ENCODE data around the gene ALX3. TPM values are rescaled to one million over a fixed set of nuclear protein-coding genes. Genes with fewer than 3 reads are reported as not detected.
"Not testable (repeated sequence)": the region's sequence is repeated elsewhere in the genome, so short reads cannot be mapped to it uniquely, and the experiment has no call there.

ALX3 gene
- total RNA-seq, 1 experiment from 2014 or later = not detected

- no peak for DNase-seq (ENCODE audit: extremely low read depth, low read depth)
Measured at GRCh38 chr1:110049801-110050601, 20.5 kb downstream of the ALX3 start.

GRCh38 chr1:110048923-110049601 lies 21.4 kb downstream of the ALX3 start:
- no peak for DNase-seq (ENCODE audit: extremely low read depth, low read depth)

DNA sequence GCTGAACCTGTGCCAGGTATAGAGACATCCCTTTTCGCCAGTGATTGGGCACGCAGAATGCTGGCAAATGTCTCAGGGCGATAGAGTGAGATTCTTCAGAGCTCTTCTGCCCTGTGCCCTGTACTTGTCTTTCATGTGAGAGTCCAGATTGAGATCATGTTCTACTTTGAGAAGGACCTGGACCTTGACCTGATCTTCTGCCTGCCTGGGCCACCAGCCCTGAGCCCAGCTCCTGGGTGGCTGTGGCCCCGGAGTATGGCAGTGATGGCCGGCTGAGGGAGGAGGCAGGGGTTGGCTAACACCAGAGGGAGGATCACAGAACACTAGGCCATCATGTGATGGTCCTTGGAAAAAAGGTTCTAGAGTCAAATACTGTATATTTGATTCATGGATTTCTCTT lies 22.2 kb downstream of the ALX3 start:
- no peak for DNase-seq (ENCODE audit: extremely low read depth, low read depth)

DNA sequence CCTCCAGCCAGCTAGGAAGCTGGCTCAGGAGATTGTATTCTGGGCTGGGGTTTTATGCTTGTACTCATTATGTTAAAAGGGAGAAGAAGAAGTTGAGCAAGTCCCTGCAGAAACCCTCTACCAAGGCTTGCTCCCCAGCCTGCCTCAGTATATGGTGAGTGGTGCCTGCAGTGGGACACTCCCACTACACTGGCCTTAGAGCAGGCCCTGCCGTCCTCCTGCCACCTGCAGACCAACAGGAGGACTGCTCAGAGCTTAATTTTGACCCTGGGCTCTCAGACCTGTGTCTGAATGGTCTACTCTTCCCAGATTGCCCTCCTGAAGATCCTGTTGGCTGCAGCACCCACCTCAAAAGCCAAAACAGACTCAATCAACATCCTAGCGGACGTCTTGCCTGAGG lies 23.0 kb downstream of the ALX3 start:
- DNase-seq (ENCODE audit: extremely low read depth, low read depth) = no peak

GRCh38 chr1:110043016-110043415 lies 27.5 kb downstream of the ALX3 start:
- DNase-seq (ENCODE audit: extremely low read depth, low read depth) = no peak

DNA sequence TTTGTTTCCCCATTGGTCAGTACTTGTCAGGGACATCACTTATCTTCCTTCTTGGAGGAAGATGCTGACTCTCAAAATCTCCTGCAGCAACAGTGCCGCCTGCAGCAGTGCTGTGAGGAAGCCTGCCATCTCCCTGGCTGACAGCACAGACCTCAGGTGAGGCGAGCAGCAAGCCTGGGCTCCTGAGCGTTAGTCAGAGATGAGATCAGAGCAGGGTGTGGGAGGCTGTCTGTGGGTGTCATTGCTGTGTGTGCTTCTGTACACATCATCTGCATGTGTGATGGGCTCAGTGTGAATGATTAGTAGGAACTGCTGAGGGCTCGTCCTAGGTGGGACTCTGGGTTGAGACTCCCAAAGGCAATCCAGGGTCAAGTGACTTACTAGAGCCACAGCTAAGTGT lies 29.9 kb downstream of the ALX3 start:
- no peak for DNase-seq (ENCODE audit: extremely low read depth, low read depth)

DNA sequence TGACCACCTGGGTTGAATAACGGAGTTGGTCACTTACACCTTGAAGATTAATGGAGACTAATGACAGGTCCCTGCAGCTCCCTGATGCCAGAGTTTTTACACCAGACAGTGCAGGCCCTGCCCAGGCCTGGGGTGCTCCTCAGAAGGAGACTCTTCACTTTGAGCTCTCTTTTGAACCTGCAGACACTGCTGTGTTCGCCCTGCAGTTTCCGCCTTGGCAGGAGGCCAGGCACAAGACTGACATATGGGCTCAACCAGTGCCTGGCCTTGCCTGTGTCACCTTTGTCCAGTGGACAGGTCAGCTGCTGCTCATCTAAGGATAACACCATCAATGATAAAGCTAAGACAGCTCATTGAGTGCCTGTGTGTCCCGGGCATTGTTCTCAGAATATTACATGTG lies 30.8 kb downstream of the ALX3 start:
- DNase-seq (ENCODE audit: extremely low read depth, low read depth) = no peak

- DNase-seq (ENCODE audit: extremely low read depth, low read depth) = no peak
Measured at GRCh38 chr1:110038271-110038670, 32.2 kb downstream of the ALX3 start.

GRCh38 chr1:110035236-110035752 lies 35.2 kb downstream of the ALX3 start:
- no peak for DNase-seq (ENCODE audit: extremely low read depth, low read depth)

- peak; percentile 92 for DNase-seq (ENCODE audit: extremely low read depth, low read depth)
Measured at GRCh38 chr1:110034451-110035235, 35.8 kb downstream of the ALX3 start, which contains the start of gene STRIP1. TSS of gene STRIP1 (plus strand) at chr1:110034624. CDS start at chr1:110034638, 14 bp downstream.

- DNase-seq (ENCODE audit: extremely low read depth, low read depth) = no peak
Measured at GRCh38 chr1:110034040-110034450, 36.4 kb downstream of the ALX3 start.

- no peak for DNase-seq (ENCODE audit: extremely low read depth, low read depth)
Measured at GRCh38 chr1:110033421-110033820, 37.1 kb downstream of the ALX3 start.

- DNase-seq (ENCODE audit: extremely low read depth, low read depth) = no peak
Measured at GRCh38 chr1:110032327-110032726, 38.1 kb downstream of the ALX3 start.

GRCh38 chr1:110030687-110031086 lies 39.8 kb downstream of the ALX3 start:
- DNase-seq (ENCODE audit: extremely low read depth, low read depth) = not testable (repeated sequence)

DNA sequence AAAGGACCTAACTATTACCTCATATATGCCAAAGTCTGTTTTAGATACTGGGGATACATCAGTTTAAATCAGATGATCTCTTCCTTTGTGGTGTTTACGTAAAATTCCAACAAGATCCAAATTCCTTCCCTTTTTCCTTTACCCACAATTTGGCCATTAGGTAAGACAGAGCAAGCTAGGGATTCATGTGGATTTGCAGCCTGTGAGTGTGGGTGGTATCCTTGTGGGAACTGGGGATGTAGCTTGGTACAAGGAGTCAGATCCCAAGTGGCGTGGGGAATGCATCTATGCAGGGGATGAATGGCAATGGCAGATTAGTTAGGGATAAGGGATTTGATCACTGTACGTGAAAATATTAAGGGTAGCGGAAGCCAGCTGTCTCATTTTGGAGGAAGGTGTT lies 45.9 kb downstream of the ALX3 start:
- no peak for DNase-seq (ENCODE audit: extremely low read depth, low read depth)

GRCh38 chr1:110021285-110021684 lies 49.2 kb downstream of the ALX3 start:
- no peak for DNase-seq (ENCODE audit: extremely low read depth, low read depth)

DNA sequence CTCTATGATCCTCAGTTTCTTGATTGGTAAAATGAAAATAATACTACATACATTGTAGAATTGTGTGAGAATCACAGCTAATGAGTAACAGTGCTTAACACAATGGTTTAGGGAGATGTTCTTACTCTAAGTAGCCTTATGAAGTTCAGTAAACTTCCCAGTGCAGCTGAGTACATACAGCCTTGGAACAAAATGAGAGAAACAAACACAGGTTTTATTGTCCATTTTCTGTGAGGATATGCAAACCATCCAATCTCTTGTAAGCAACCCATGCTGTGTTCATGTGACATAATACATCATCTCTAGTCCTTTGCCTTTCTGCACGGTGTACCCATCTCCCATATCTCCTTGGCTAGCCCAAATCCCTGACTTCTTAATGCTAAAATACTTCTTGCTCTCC lies 50.7 kb downstream of the ALX3 start:
- no peak for DNase-seq (ENCODE audit: extremely low read depth, low read depth)

GRCh38 chr1:110018396-110018795 lies 52.1 kb downstream of the ALX3 start:
- no peak for DNase-seq (ENCODE audit: extremely low read depth, low read depth)

DNA sequence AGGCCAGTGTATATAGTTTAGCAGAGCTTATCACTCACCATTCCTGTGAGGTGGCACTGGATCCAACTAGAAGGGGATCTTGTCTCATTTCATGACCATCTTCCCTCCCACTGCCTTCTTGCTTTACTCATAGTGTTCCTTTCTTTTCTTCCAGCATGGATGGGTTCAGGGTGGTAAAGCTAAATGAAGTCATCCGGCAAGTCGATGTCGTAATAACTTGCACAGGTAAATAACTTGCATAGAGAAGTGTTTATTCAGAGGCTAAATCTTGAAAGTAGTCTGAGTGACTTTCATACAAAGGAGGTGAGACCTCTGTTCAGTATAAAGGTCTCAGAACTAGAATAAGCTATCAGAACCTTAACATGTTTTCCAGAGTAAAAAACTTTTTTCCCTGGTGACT lies 52.7 kb downstream of the ALX3 start:
- no peak for DNase-seq (ENCODE audit: extremely low read depth, low read depth)

GRCh38 chr1:110012100-110012780 lies 58.2 kb downstream of the ALX3 start:
- DNase-seq (ENCODE audit: extremely low read depth, low read depth) = no peak

All from NCI-H460 (cell line).